H9 (cell line): ENCODE results near the gene PPP3CB. TPM values are rescaled to one million over a fixed set of nuclear protein-coding genes. Genes with fewer than 3 reads are reported as not detected.

ENCODE experiments used
- DNase-seq: peaks from one replicate; pipeline ENCODE4 v3.0.0-alpha.2; 2017
- H2AFZ ChIP-seq: one replicate; pipeline ENCODE4 v1.6.1; 2013; ENCODE audit warnings: mild to moderate bottlenecking, low read length, control low read depth, moderate library complexity
- H2AK5ac ChIP-seq: 2 replicates; pipeline ENCODE4 v1.6.1; 2013; ENCODE audit warnings: low read length, control low read depth, mixed read lengths; ENCODE audit not compliant: insufficient read length
- H2BK120ac ChIP-seq: one replicate; pipeline ENCODE4 v1.6.1; 2013; ENCODE audit warnings: low read depth, mild to moderate bottlenecking, low read length, control low read depth, inconsistent platforms; ENCODE audit not compliant: poor library complexity, severe bottlenecking
- H2BK12ac ChIP-seq: 2 replicates; pipeline ENCODE4 v1.6.1; 2013; ENCODE audit warnings: low read length, control low read depth, mixed read lengths, low read depth; ENCODE audit not compliant: insufficient read length
- H2BK15ac ChIP-seq: 2 replicates; pipeline ENCODE4 v1.6.1; 2013; ENCODE audit warnings: low read depth, low read length, control low read depth
- H2BK20ac ChIP-seq: one replicate; pipeline ENCODE4 v1.6.1; 2013; ENCODE audit warnings: low read depth, mild to moderate bottlenecking, low read length, control low read depth, inconsistent platforms; ENCODE audit not compliant: poor library complexity, severe bottlenecking
- H2BK5ac ChIP-seq: 2 replicates; pipeline ENCODE4 v1.6.1; 2013; ENCODE audit warnings: low read length, control low read depth, mixed read lengths; ENCODE audit not compliant: insufficient read length
- H3K14ac ChIP-seq: 2 replicates; pipeline ENCODE4 v1.6.1; 2013; ENCODE audit warnings: low read length, control low read depth; ENCODE audit not compliant: insufficient read depth
- H3K18ac ChIP-seq: 2 replicates; pipeline ENCODE4 v1.6.1; 2013; ENCODE audit warnings: low read depth, mild to moderate bottlenecking, mixed read lengths, low read length, control low read depth; ENCODE audit not compliant: insufficient read length
- H3K23ac ChIP-seq: 2 replicates; pipeline ENCODE4 v1.6.1; 2013; ENCODE audit warnings: low read length, control low read depth, mixed read lengths, low read depth; ENCODE audit not compliant: insufficient read length
- H3K23me2 ChIP-seq: 2 replicates; pipeline ENCODE4 v1.6.1; 2013; ENCODE audit warnings: low read depth, mild to moderate bottlenecking, mixed read lengths, low read length, control low read depth; ENCODE audit not compliant: insufficient read length, poor library complexity, severe bottlenecking
- H3K27ac ChIP-seq: 2 replicates; pipeline ENCODE4 v1.5.1; 2013; ENCODE audit warnings: low read length, control low read depth, mixed read lengths, low read depth; ENCODE audit not compliant: insufficient read length
- H3K27me3 ChIP-seq: 2 replicates; pipeline ENCODE4 v1.6.1; 2013; ENCODE audit warnings: low read length, control low read depth, inconsistent platforms; ENCODE audit not compliant: insufficient read depth
- H3K4ac ChIP-seq: 2 replicates; pipeline ENCODE4 v1.6.1; 2013; ENCODE audit warnings: low read depth, mild to moderate bottlenecking, control low read depth, inconsistent platforms, low read length, moderate library complexity
- H3K4me1 ChIP-seq: 2 replicates; pipeline ENCODE4 v1.6.1; 2013; ENCODE audit warnings: low read length, control low read depth, inconsistent platforms; ENCODE audit not compliant: insufficient read depth
- H3K4me2 ChIP-seq: 2 replicates; pipeline ENCODE4 v1.6.1; 2013; ENCODE audit warnings: low read length, control low read depth, mixed read lengths; ENCODE audit not compliant: insufficient read length, insufficient read depth
- H3K56ac ChIP-seq: 2 replicates; pipeline ENCODE4 v1.6.1; 2013; ENCODE audit warnings: low read depth, mild to moderate bottlenecking, mixed read lengths, low read length, control low read depth; ENCODE audit not compliant: insufficient read length
- H3K79me1 ChIP-seq: 2 replicates; pipeline ENCODE4 v1.6.1; 2013; ENCODE audit warnings: low read depth, mild to moderate bottlenecking, moderate library complexity, low read length, control low read depth, inconsistent platforms; ENCODE audit not compliant: insufficient read depth, poor library complexity, severe bottlenecking
- H3K79me2 ChIP-seq: 2 replicates; pipeline ENCODE4 v1.6.1; 2013; ENCODE audit warnings: low read length, control low read depth, inconsistent platforms; ENCODE audit not compliant: insufficient read depth
- H3K9ac ChIP-seq: 2 replicates; pipeline ENCODE4 v1.6.1; 2013; ENCODE audit warnings: low read length, control low read depth, mixed read lengths; ENCODE audit not compliant: insufficient read length; ENCODE audit errors: extremely low read depth
- H3K9me3 ChIP-seq: one replicate; pipeline ENCODE4 v1.6.1; 2013; ENCODE audit warnings: low read depth, low read length, inconsistent platforms; ENCODE audit not compliant: control insufficient read depth
- H3T11ph ChIP-seq: one replicate; pipeline ENCODE4 v1.6.1; 2013; ENCODE audit warnings: mild to moderate bottlenecking, low read length, control low read depth, inconsistent platforms
- H4K20me1 ChIP-seq: one replicate; pipeline ENCODE4 v1.6.1; 2013; ENCODE audit not compliant: control insufficient read depth, insufficient read length, insufficient read depth
- H4K5ac ChIP-seq: 2 replicates; pipeline ENCODE4 v1.6.1; 2013; ENCODE audit warnings: low read depth, mild to moderate bottlenecking, mixed read lengths, low read length, control low read depth; ENCODE audit not compliant: insufficient read length
- H4K8ac ChIP-seq: replicated peaks from 2 replicates; pipeline ENCODE4 v1.6.1; 2013; ENCODE audit warnings: low read length, control low read depth, mixed read lengths, low read depth; ENCODE audit not compliant: insufficient read length
- H4K91ac ChIP-seq: 2 replicates; pipeline ENCODE4 v1.6.1; 2013; ENCODE audit warnings: low read depth, mild to moderate bottlenecking, moderate library complexity, mixed read lengths, low read length, control low read depth; ENCODE audit not compliant: insufficient read length
- H3K27ac Mint-ChIP-seq, 3 experiments: 2 replicates in 2 of 3; 3 replicates in 1 of 3; pipeline ENCODE4 v1.8.0; 2020 to 2021; ENCODE audit warnings: mixed read lengths in 3 of 3, mild to moderate bottlenecking in 1 of 3, moderate library complexity in 1 of 3
- H3K27me3 Mint-ChIP-seq: 2 replicates; pipeline ENCODE4 v1.8.0; 2021; ENCODE audit warnings: low read depth, mild to moderate bottlenecking, moderate library complexity, mixed read lengths
- H3K36me3 Mint-ChIP-seq, 3 experiments: 2 replicates in 2 of 3; 3 replicates in 1 of 3; pipeline ENCODE4 v1.8.0; 2020 to 2021; ENCODE audit warnings: low read depth in 3 of 3, mixed read lengths in 3 of 3; ENCODE audit not compliant: insufficient read depth in 1 of 3
- H3K4me1 Mint-ChIP-seq, 2 experiments: 2 replicates each; pipeline ENCODE4 v1.8.0; 2020; ENCODE audit warnings: mixed read lengths in 2 of 2
- H3K4me3 Mint-ChIP-seq, 2 experiments: 2 replicates in 1 of 2; 3 replicates in 1 of 2; pipeline ENCODE4 v1.8.0; 2020 to 2021; ENCODE audit warnings: mild to moderate bottlenecking in 2 of 2, mixed read lengths in 2 of 2, moderate library complexity in 1 of 2
- H3K9me3 Mint-ChIP-seq, 2 experiments: 2 replicates in 1 of 2; 3 replicates in 1 of 2; pipeline ENCODE4 v1.8.0; 2020; ENCODE audit warnings: mild to moderate bottlenecking in 2 of 2, mixed read lengths in 2 of 2, moderate library complexity in 1 of 2
- WGBS: extraction: QIAGEN DNeasy Blood & Tissue Kit; methylation state at CpG from one replicate; pipeline ENCODE4 v1.1.7; 2013; ENCODE audit warnings: missing lambda C conversion rate, low lambda C conversion rate, mixed read lengths; ENCODE audit not compliant: insufficient read length; ENCODE audit errors: extremely low coverage; 5-methylcytosine and 5-hydroxymethylcytosine counted together
- total RNA-seq: library from RNA; stranded (reverse); gene quantifications from 2 replicates; pipeline ENCODE4 v1.2.1, GENCODE V29; 2021
- TF ChIP-seq, protein P1 (sequence below): fragments of 200-600 bp; sonication (generic); conservative IDR thresholded peaks from 3 replicates; pipeline ENCODE4 v1.8.0; 2021; ENCODE audit warnings: antibody characterized with exemption, mild to moderate bottlenecking

Gene PPP3CB
- total RNA-seq, 1 experiment from 2014 or later, result 37.3 TPM

DNA sequence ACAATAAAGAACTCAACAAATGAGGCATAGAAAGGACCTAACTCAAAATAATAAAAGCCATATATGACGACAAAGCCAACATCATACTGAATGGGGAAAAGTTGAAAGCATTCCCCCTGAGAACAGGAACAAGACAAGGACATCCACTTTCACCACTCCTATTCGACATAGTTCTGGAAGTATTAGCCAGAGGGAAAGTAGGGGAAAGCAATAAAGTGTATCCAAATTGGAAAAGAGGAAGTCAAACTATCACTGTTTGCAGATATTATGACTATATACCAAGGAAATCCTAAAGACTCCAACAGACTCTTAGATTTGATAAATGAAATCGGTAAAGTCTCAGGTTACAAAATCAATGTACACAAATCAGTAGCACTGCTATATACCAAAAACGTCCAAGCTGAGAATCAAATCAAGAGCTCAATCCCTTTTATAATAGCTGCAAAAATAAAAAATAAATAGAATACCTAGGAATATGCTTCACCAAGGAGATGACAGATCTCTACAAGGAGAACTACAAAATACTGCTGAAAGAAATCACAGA is 86.8 kb downstream of the PPP3CB start:
- Mint-ChIP-seq H3K27me3 (no peaks in the 10 kb centered on the region; the same call in 1 of the 2 replicates), H3K36me3 (peaks cover 0 to 13% (median 0%) of the 10 kb centered on the region in 3 experiments; a peak in 2 of 7 replicates), H3K27ac (no peak overlapping the region), H3K4me1 (peaks cover 14 to 21% of the 10 kb centered on the region in 2 experiments), H3K9me3 (no peaks in the 10 kb centered on the region), H3K4me3 (no peak overlapping the region)
- Histone ChIP-seq H3K9me3 (no peaks in the 10 kb centered on the region), H2BK20ac (no peak overlapping the region), H2AFZ (no peak overlapping the region), H2BK15ac (no peak overlapping the region), H3T11ph (no peak overlapping the region), H2AK5ac (no peak overlapping the region), H3K23ac (no peak overlapping the region), H3K9ac (no peak overlapping the region), H4K5ac (no peak overlapping the region), H3K4me1 (no peaks in the 10 kb centered on the region), H3K23me2 (peaks cover 9% of the 10 kb centered on the region), H4K8ac (no peak overlapping the region), H3K4ac (no peak overlapping the region), H2BK120ac (no peak overlapping the region), H3K18ac (no peak overlapping the region), H3K79me2 (peaks cover 11% of the 10 kb centered on the region; the same call in 1 of the 2 replicates), H3K4me2 (no peak overlapping the region), H3K79me1 (peaks cover 4% of the 10 kb centered on the region), H4K91ac (no peak overlapping the region), H3K14ac (no peak overlapping the region), H4K20me1 (no peaks in the 10 kb centered on the region), H2BK12ac (no peak overlapping the region), H3K56ac (no peak overlapping the region), H3K27me3 (no peaks in the 10 kb centered on the region), H2BK5ac (no peak overlapping the region), H3K27ac (no peak overlapping the region)
- WGBS, result no CpG with 5 or more reads among the region's 4 CpGs
- DNase-seq, result no peak
- TF ChIP-seq, protein P1, sequence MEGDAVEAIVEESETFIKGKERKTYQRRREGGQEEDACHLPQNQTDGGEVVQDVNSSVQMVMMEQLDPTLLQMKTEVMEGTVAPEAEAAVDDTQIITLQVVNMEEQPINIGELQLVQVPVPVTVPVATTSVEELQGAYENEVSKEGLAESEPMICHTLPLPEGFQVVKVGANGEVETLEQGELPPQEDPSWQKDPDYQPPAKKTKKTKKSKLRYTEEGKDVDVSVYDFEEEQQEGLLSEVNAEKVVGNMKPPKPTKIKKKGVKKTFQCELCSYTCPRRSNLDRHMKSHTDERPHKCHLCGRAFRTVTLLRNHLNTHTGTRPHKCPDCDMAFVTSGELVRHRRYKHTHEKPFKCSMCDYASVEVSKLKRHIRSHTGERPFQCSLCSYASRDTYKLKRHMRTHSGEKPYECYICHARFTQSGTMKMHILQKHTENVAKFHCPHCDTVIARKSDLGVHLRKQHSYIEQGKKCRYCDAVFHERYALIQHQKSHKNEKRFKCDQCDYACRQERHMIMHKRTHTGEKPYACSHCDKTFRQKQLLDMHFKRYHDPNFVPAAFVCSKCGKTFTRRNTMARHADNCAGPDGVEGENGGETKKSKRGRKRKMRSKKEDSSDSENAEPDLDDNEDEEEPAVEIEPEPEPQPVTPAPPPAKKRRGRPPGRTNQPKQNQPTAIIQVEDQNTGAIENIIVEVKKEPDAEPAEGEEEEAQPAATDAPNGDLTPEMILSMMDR, result no peak
